Esophagus squamous epithelium (tissue), 5 donors: ENCODE results near the gene UBR3. TPM values are rescaled to one million over a fixed set of nuclear protein-coding genes. Genes with fewer than 3 reads are reported as not detected.
"Not testable (repeated sequence)": the region's sequence is repeated elsewhere in the genome, so short reads cannot be mapped to it uniquely, and the experiment has no call there.

Source experiments
- DNase-seq: peaks from one replicate; lab custom pipeline; 2025; lab: John Stamatoyannopoulos, UW
- H3K27ac ChIP-seq, 4 donors: fragments of 200-600 bp; sonication (generic); one replicate each; pipeline ENCODE4 v1.5.1; 2016 to 2019; ENCODE audit warnings: mild to moderate bottlenecking in 1 of 4
- H3K27me3 ChIP-seq, 4 donors: fragments of 200-600 bp; sonication (generic); 1 replicate in 3 of 4; 2 replicates in 1 of 4; pipeline versions ENCODE4 v1.5.1 to v1.6.0; 2017 to 2021; ENCODE audit warnings: antibody characterized with exemption in 1 of 4
- H3K36me3 ChIP-seq, 3 donors: fragments of 200-600 bp; sonication (generic); one replicate each; pipeline ENCODE4 v1.5.1; 2016 to 2019
- H3K4me1 ChIP-seq, 3 donors: fragments of 200-600 bp; sonication (generic); one replicate each; pipeline ENCODE4 v1.5.1; 2017 to 2019
- H3K4me3 ChIP-seq, 4 donors: fragments of 200-600 bp; sonication (generic); 1 replicate in 3 of 4; 2 replicates in 1 of 4; pipeline ENCODE4 v1.5.1; 2016 to 2019; ENCODE audit warnings: mild to moderate bottlenecking in 2 of 4, moderate library complexity in 1 of 4
- H3K9me3 ChIP-seq, 3 donors: fragments of 200-600 bp; sonication (generic); one replicate each; pipeline ENCODE4 v1.5.1; 2016 to 2019
- CTCF ChIP-seq, 6 experiments: fragments of 450-650 bp in 4 of 6; fragments of 200-600 bp in 2 of 6; sonication (generic) in 2 of 6; IDR thresholded peaks; one replicate each; pipeline ENCODE4 v1.5.1; 2016 to 2019; ENCODE audit warnings: antibody characterized with exemption in 6 of 6, mild to moderate bottlenecking in 4 of 6, moderate library complexity in 4 of 6
- POLR2A ChIP-seq, 4 donors: fragments of 450-650 bp; IDR thresholded peaks; one replicate each; pipeline ENCODE4 v1.6.1; 2017; ENCODE audit warnings: antibody characterized with exemption in 4 of 4, mild to moderate bottlenecking in 4 of 4, moderate library complexity in 3 of 4
- WGBS, 2 donors: methylation state at CpG; one replicate each; pipeline ENCODE4 v1.1.5; 2018; 5-methylcytosine and 5-hydroxymethylcytosine counted together
- intact Hi-C: fragments of 100-400 bp; cut with DNase I; formaldehyde crosslinking; loops from one replicate; pipeline ENCODE4 v1.15.0; 2022
- total RNA-seq, 4 donors: library from RNA; depleted of rRNA; stranded (reverse); fragments of >200 nt; gene quantifications; one replicate each; pipeline ENCODE4 v1.1.0, GENCODE V29; 2016
- donor health status: DM: yes; HTN: yes; CAD: no.

UBR3 gene
- total RNA-seq, 4 donors from 2014 or later = 26.9 to 56.8 (median 43.2) TPM

DNA sequence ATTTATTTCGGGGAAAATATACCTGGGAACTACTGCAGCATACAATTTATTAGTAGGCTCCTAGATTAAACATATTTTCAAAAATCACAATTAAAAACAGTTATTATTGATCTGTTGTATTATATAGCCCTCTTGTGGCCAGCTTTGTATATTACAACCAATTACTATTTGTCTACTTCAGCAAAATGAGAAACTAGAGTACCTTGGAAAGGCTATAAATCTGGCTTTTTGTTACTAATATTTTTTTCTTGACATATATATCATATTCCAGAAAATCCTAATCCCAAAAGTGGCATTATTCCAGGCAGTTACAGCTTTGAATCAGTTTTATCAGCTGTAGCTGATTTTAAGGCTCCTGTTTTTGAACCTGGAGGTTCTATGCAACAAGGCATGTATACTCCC is 101.2 kb downstream of the UBR3 start:
- no peak for DNase-seq
- H3K27ac ChIP-seq = no peak overlapping the region
- intact Hi-C loops = loop anchor here (10.0 kb wide), 1 partner anchor 104 kb away; the partner anchor contains the start of genes METTL5 and UBR3
- H3K4me3 ChIP-seq = no peak overlapping the region
- H3K27me3 ChIP-seq = no peaks in the 10 kb centered on the region
- WGBS, 2 donors = 32 to 50% methylated on average over 1 of the region's 1 CpG
- peaks cover 0 to 49% (median 5%) of the 10 kb centered on the region in 3 donors for H3K36me3 ChIP-seq
- no peaks in the 10 kb centered on the region for H3K4me1 ChIP-seq
- TF ChIP-seq CTCF (IDR thresholded peaks at IDR 0.05) (peak; percentile 48 to 77 (median 71)), POLR2A (IDR thresholded peaks at IDR 0.05) (no peak)
- H3K9me3 ChIP-seq = no peaks in the 10 kb centered on the region

DNA sequence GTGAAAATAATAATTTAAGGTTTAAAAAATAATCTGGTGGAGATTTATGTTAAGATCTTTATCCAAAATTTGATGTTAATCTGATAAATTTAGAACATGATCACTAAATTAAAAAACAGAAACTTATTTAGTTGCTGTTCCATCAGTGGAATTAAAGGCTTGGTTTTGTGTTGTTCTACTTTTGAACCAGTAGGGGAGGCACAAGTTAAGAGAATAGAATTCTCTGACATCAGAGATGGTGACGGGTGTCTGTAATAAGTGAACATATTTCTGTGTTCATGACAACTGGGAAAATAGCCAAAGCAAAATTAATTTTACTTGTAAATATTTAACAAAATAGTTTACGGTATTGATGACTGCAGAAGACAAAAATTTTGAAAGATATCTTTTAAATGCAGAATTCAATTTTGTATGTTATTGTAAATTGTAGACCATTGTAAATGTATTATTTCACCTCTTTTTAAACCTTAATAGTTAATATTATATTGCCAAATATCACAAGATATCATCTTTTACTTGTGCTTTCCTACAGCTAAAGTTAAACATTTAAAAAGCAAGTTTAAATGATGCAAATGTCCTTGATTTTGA is 106.0 kb downstream of the UBR3 start:
- Histone ChIP-seq H3K9me3 (no peaks in the 10 kb centered on the region), H3K4me1 (no peaks in the 10 kb centered on the region), H3K27ac (no peak overlapping the region), H3K4me3 (no peak overlapping the region), H3K36me3 (peaks cover 0 to 51% (median 0%) of the 10 kb centered on the region in 3 donors), H3K27me3 (no peaks in the 10 kb centered on the region)
- peak in 5 of 6 experiments; percentile 35 to 70 (median 48) for TF ChIP-seq CTCF (IDR thresholded peaks at IDR 0.05)
- TF ChIP-seq POLR2A (IDR thresholded peaks at IDR 0.05) = no peak
- DNase-seq = no peak
- intact Hi-C loops = no loop called here
- WGBS, 2 donors = 53 to 57% methylated on average over 2 of the region's 2 CpGs

- H3K4me3 ChIP-seq, DNase-seq, intact Hi-C loops, H3K4me1 ChIP-seq, H3K27me3 ChIP-seq, H3K9me3 ChIP-seq, H3K27ac ChIP-seq: not testable (repeated sequence)
- 91 to 96% methylated on average over 4 to 5 of the region's 5 CpGs for WGBS, 2 donors
- peaks cover 0 to 43% (median 0%) of the 10 kb centered on the region in 3 donors for H3K36me3 ChIP-seq
Measured at GRCh38 chr2:169936652-169937051, 109.4 kb downstream of the UBR3 start.

DNA sequence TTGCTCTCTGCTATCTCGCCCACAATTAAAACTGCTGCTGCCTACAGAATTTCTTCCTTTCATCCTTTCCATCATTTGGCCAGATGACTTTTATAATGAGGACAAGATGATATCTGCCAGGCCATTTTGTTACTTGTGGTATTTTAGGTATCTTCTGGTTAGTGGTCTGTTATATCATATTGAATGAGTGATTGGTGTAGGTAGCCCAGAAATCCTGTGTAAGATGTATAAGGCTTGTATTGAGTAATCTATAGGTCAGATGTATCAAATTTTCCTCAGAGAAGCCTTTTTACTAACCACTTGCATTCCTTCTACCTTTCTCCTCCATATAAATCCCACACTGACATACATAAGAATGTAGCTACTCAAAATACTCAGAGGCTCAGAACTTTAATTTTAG is 118.3 kb downstream of the UBR3 start:
- H3K4me1 ChIP-seq = no peaks in the 10 kb centered on the region
- DNase-seq = no peak
- no peak for TF ChIP-seq POLR2A (IDR thresholded peaks at IDR 0.05)
- no peak for TF ChIP-seq CTCF (IDR thresholded peaks at IDR 0.05)
- H3K27me3 ChIP-seq = no peaks in the 10 kb centered on the region
- no peak overlapping the region for H3K27ac ChIP-seq
- no peaks in the 10 kb centered on the region for H3K9me3 ChIP-seq
- H3K4me3 ChIP-seq = no peak overlapping the region
- H3K36me3 ChIP-seq = peaks cover 0 to 84% (median 0%) of the 10 kb centered on the region in 3 donors
- WGBS, 2 donors = 90 to 91% methylated on average over 1 of the region's 1 CpG
- intact Hi-C loops = no loop called here

DNA sequence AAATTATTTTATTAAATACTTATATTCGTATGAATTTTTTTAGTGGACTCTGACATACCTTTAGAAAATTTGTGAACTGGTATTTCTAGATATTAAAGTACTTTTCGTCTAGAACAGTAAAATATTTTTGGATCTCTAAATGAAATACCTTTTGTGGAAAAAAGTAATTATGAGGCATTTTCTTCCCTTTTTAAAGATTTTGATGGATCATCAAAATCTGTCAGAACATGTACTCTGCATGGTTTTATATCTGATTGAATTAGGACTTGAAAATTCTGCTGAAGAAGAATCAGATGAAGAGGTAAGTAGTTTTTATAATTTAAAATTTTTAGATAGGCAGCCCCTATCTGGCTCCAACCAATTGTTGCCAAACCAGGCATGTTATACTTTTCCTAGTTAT is 118.8 kb downstream of the UBR3 start:
- no peak for DNase-seq
- 90 to 96% methylated on average over 2 of the region's 2 CpGs for WGBS, 2 donors
- no peaks in the 10 kb centered on the region for H3K9me3 ChIP-seq
- no peak overlapping the region for H3K27ac ChIP-seq
- H3K4me3 ChIP-seq = no peak overlapping the region
- H3K36me3 ChIP-seq = peaks cover 0 to 82% (median 0%) of the 10 kb centered on the region in 3 donors
- intact Hi-C loops = no loop called here
- H3K4me1 ChIP-seq = no peaks in the 10 kb centered on the region
- TF ChIP-seq POLR2A (IDR thresholded peaks at IDR 0.05) (no peak), CTCF (IDR thresholded peaks at IDR 0.05) (no peak)
- no peaks in the 10 kb centered on the region for H3K27me3 ChIP-seq
